ENCODE data around the gene SPOCK2.

GRCh38 chr10:72090326-72090725 is 2.0 kb upstream of the SPOCK2 start:
- no peak for TF ChIP-seq POLR2A (IDR thresholded peaks at IDR 0.05)
- no peak for TF ChIP-seq POLR2AphosphoS5 (IDR thresholded peaks at IDR 0.05)
- TF ChIP-seq, protein P1, sequence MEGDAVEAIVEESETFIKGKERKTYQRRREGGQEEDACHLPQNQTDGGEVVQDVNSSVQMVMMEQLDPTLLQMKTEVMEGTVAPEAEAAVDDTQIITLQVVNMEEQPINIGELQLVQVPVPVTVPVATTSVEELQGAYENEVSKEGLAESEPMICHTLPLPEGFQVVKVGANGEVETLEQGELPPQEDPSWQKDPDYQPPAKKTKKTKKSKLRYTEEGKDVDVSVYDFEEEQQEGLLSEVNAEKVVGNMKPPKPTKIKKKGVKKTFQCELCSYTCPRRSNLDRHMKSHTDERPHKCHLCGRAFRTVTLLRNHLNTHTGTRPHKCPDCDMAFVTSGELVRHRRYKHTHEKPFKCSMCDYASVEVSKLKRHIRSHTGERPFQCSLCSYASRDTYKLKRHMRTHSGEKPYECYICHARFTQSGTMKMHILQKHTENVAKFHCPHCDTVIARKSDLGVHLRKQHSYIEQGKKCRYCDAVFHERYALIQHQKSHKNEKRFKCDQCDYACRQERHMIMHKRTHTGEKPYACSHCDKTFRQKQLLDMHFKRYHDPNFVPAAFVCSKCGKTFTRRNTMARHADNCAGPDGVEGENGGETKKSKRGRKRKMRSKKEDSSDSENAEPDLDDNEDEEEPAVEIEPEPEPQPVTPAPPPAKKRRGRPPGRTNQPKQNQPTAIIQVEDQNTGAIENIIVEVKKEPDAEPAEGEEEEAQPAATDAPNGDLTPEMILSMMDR (IDR thresholded peaks at IDR 0.05): no peak

Measured in prostate gland (tissue), 2 donors.